Hepatocyte (in vitro differentiated cells): ENCODE measurements around the gene TMEM19.

ENCODE experiments used
- EZH2 ChIP-seq: fragments of 200-600 bp; sonication (generic); IDR thresholded peaks from 2 replicates; pipeline ENCODE4 v1.6.1; 2016; ENCODE audit warnings: antibody characterized with exemption, mild to moderate bottlenecking, borderline replicate concordance
- EZH2phosphoT487 ChIP-seq: fragments of 200-600 bp; sonication (generic); IDR thresholded peaks from one replicate; pipeline ENCODE4 v1.6.1; 2018; ENCODE audit warnings: antibody characterized with exemption, mild to moderate bottlenecking, low read depth, moderate library complexity; ENCODE audit not compliant: unreplicated experiment, severe bottlenecking
- TF ChIP-seq, protein P1 (sequence below): fragments of 200-600 bp; sonication (generic); IDR thresholded peaks from 2 replicates; pipeline ENCODE4 v1.5.1; 2016; ENCODE audit warnings: antibody characterized with exemption, mild to moderate bottlenecking; ENCODE audit not compliant: poor library complexity

DNA sequence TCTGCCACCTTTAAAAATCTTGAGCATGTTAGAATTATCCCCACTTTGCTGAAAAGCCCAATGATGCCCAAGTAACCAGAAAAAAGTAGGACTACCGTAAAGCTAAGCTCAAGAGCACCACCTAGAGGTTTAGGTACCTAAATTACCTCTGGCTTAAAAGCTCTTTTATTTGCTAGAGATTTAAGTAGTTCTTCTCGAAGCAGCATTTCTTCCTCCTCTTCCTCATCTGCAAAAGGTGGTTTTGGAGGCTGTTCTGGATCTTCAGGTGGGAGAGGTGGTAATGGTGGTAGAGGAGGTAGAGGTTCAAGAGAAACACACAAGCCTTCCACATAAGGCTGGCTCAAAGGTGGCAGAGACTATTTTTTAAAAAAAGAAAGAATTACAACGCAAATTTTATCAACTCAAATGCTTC lies 49.2 kb upstream of the TMEM19 start:
- TF ChIP-seq, protein P1, sequence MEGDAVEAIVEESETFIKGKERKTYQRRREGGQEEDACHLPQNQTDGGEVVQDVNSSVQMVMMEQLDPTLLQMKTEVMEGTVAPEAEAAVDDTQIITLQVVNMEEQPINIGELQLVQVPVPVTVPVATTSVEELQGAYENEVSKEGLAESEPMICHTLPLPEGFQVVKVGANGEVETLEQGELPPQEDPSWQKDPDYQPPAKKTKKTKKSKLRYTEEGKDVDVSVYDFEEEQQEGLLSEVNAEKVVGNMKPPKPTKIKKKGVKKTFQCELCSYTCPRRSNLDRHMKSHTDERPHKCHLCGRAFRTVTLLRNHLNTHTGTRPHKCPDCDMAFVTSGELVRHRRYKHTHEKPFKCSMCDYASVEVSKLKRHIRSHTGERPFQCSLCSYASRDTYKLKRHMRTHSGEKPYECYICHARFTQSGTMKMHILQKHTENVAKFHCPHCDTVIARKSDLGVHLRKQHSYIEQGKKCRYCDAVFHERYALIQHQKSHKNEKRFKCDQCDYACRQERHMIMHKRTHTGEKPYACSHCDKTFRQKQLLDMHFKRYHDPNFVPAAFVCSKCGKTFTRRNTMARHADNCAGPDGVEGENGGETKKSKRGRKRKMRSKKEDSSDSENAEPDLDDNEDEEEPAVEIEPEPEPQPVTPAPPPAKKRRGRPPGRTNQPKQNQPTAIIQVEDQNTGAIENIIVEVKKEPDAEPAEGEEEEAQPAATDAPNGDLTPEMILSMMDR: peak; percentile 71
- TF ChIP-seq EZH2phosphoT487 (no peak), EZH2 (no peak)
